NB4 (cell line): ENCODE measurements around the gene STX4.

ENCODE experiments used
- MAX ChIP-seq: IDR thresholded peaks from 2 replicates; pipeline ENCODE4 v1.6.1; 2011; ENCODE audit warnings: low read depth, low read length
- MYC ChIP-seq: IDR thresholded peaks from 2 replicates; pipeline ENCODE4 v1.6.1; 2011; ENCODE audit warnings: low read depth, low read length
- POLR2A ChIP-seq: IDR thresholded peaks from 2 replicates; pipeline ENCODE4 v1.6.1; 2011; ENCODE audit warnings: mild to moderate bottlenecking; ENCODE audit not compliant: insufficient read length; ENCODE audit errors: extremely low read depth
- TF ChIP-seq, protein P1 (sequence below): IDR thresholded peaks from one replicate; pipeline ENCODE4 v1.5.1; 2012; ENCODE audit warnings: low read depth, low read length

DNA sequence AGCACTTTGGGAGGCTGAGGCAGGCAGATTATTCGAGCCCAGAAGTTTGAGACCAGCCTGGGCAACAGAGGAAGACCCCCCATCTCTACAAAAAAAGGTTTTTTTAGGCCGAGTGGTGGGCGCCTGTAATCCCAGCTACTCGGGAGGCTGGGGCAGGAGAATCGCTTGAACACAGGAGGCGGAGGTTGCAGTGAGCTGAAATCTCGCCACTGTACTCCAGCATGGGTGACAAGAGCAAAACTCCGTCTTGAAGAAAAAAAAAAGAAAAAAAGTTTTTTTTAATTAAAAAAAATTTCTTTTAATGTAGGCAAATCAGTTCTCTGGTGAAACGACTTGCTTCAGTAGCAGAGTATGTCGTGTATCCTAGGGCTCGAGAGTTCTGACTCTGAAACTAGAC is 37.4 kb upstream of the STX4 start:
- TF ChIP-seq POLR2A = no peak
- TF ChIP-seq, protein P1, sequence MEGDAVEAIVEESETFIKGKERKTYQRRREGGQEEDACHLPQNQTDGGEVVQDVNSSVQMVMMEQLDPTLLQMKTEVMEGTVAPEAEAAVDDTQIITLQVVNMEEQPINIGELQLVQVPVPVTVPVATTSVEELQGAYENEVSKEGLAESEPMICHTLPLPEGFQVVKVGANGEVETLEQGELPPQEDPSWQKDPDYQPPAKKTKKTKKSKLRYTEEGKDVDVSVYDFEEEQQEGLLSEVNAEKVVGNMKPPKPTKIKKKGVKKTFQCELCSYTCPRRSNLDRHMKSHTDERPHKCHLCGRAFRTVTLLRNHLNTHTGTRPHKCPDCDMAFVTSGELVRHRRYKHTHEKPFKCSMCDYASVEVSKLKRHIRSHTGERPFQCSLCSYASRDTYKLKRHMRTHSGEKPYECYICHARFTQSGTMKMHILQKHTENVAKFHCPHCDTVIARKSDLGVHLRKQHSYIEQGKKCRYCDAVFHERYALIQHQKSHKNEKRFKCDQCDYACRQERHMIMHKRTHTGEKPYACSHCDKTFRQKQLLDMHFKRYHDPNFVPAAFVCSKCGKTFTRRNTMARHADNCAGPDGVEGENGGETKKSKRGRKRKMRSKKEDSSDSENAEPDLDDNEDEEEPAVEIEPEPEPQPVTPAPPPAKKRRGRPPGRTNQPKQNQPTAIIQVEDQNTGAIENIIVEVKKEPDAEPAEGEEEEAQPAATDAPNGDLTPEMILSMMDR = no peak
- no peak for TF ChIP-seq MAX
- no peak for TF ChIP-seq MYC
